GM19372 (cell line): ENCODE results near the gene PSG3.
"Not testable (repeated sequence)": the region's sequence is repeated elsewhere in the genome, so short reads cannot be mapped to it uniquely, and the experiment has no call there.

Experiments used
- ATAC-seq: cut with Tn5 transposase; IDR thresholded peaks from one replicate; pipeline ENCODE4 v1.9.1; 2021; ENCODE audit warnings: mild to moderate bottlenecking, low read depth, moderate library complexity; ENCODE audit not compliant: unreplicated experiment

The PSG3 gene

GRCh38 chr19:42695811-42696503 lies 44.3 kb downstream of the PSG3 start:
- ATAC-seq, result no peak

GRCh38 chr19:42693760-42694350 lies 46.4 kb downstream of the PSG3 start:
- ATAC-seq, result no peak

- no peak for ATAC-seq
Observed at GRCh38 chr19:42683917-42684513, 56.3 kb downstream of the PSG3 start.

GRCh38 chr19:42676326-42676725 lies 64.0 kb downstream of the PSG3 start:
- not testable (repeated sequence) for ATAC-seq

- ATAC-seq, result not testable (repeated sequence)
Observed at GRCh38 chr19:42674549-42674948, 65.7 kb downstream of the PSG3 start.
